OCI-LY3 (cell line): ENCODE measurements around the gene SPCS3.

Experiments used
- H2AFZ ChIP-seq: fragments of 200-600, 300-600 bp; shearing (Covaris generic); 2 replicates; pipeline ENCODE4 v1.6.0; 2014; ENCODE audit warnings: antibody characterized with exemption, low read depth, low read length
- H3K27ac ChIP-seq: fragments of 200-600, 300-600 bp; sonication (generic); 2 replicates; pipeline ENCODE4 v1.5.1; 2014; ENCODE audit warnings: mild to moderate bottlenecking, low read length, moderate library complexity, mixed read lengths
- H3K27me3 ChIP-seq: fragments of 200-600, 300-600 bp; sonication (generic); 2 replicates; pipeline ENCODE4 v1.6.1; 2014; ENCODE audit warnings: low read depth, low read length, mixed read lengths
- H3K36me3 ChIP-seq: fragments of 200-600, 300-600 bp; sonication (generic); replicated peaks from 2 replicates; pipeline ENCODE3; 2014; ENCODE audit warnings: low read depth, low read length, mixed read lengths
- H3K4me1 ChIP-seq: fragments of 300-600, 200-600 bp; sonication (generic); 2 replicates; pipeline ENCODE4 v1.6.1; 2014; ENCODE audit warnings: low read length, mixed read lengths
- H3K4me2 ChIP-seq: fragments of 200-600, 300-600 bp; sonication (generic); 2 replicates; pipeline ENCODE4 v1.6.1; 2014; ENCODE audit warnings: low read length, mixed read lengths
- H3K4me3 ChIP-seq: fragments of 300-600, 200-600 bp; sonication (generic); 2 replicates; pipeline ENCODE4 v1.5.1; 2014; ENCODE audit warnings: antibody characterized with exemption, mild to moderate bottlenecking, low read length, moderate library complexity
- H3K79me2 ChIP-seq: fragments of 300-600, 200-600 bp; shearing (Covaris generic); 2 replicates; pipeline ENCODE4 v1.6.1; 2014; ENCODE audit warnings: mild to moderate bottlenecking, low read length, mixed read lengths
- H3K9ac ChIP-seq: fragments of 300-600, 200-600 bp; shearing (Covaris generic); 2 replicates; pipeline ENCODE4 v1.6.0; 2014; ENCODE audit warnings: mild to moderate bottlenecking, low read length, moderate library complexity
- H3K9me3 ChIP-seq: fragments of 200-600, 300-600 bp; shearing (Covaris generic); 2 replicates; pipeline ENCODE4 v1.6.1; 2014; ENCODE audit warnings: low read length, mixed read lengths; ENCODE audit not compliant: insufficient read depth
- H4K20me1 ChIP-seq: fragments of 200-600, 300-600 bp; sonication (generic); 2 replicates; pipeline ENCODE4 v1.6.1; 2016; ENCODE audit warnings: low read length, mixed read lengths; ENCODE audit not compliant: insufficient read depth
- CTCF ChIP-seq: fragments of 200-600, 300-600 bp; sonication (generic); IDR thresholded peaks from 2 replicates; pipeline ENCODE4 v1.5.1; 2014; ENCODE audit warnings: antibody characterized with exemption, low read length, low read depth
- EZH2phosphoT487 ChIP-seq: fragments of 200-600 bp; shearing (Covaris generic); IDR thresholded peaks from 2 replicates; pipeline ENCODE4 v1.6.1; 2018; ENCODE audit warnings: antibody characterized with exemption, mixed run types, low read depth

The SPCS3 gene

GRCh38 chr4:176309046-176309445, 10.7 kb upstream of the SPCS3 start:
- Histone ChIP-seq H3K36me3 (no peaks in the 10 kb centered on the region), H3K27ac (peak overlapping the region; percentile 71), H3K9me3 (no peaks in the 10 kb centered on the region), H3K27me3 (no peaks in the 10 kb centered on the region), H3K4me1 (peaks cover 36% of the 10 kb centered on the region), H3K4me3 (peak overlapping the region; percentile 43), H3K79me2 (no peaks in the 10 kb centered on the region), H4K20me1 (no peaks in the 10 kb centered on the region), H3K9ac (peak overlapping the region; percentile 42), H3K4me2 (peak overlapping the region; percentile 67), H2AFZ (no peak overlapping the region)
- no peak for TF ChIP-seq EZH2phosphoT487
- TF ChIP-seq CTCF: no peak

GRCh38 chr4:176309772-176310171, 10.0 kb upstream of the SPCS3 start:
- peak overlapping the region; percentile 71 for H3K27ac ChIP-seq
- no peaks in the 10 kb centered on the region for H4K20me1 ChIP-seq
- no peak for TF ChIP-seq EZH2phosphoT487
- no peak for TF ChIP-seq CTCF
- peaks cover 36% of the 10 kb centered on the region for H3K4me1 ChIP-seq
- no peaks in the 10 kb centered on the region for H3K79me2 ChIP-seq
- peak overlapping the region; percentile 67 for H3K4me2 ChIP-seq
- no peaks in the 10 kb centered on the region for H3K27me3 ChIP-seq
- no peaks in the 10 kb centered on the region for H3K36me3 ChIP-seq
- no peak overlapping the region for H3K4me3 ChIP-seq
- H2AFZ ChIP-seq: no peak overlapping the region
- no peak overlapping the region for H3K9ac ChIP-seq
- H3K9me3 ChIP-seq: no peaks in the 10 kb centered on the region

GRCh38 chr4:176313596-176314336, 6.0 kb upstream of the SPCS3 start:
- no peaks in the 10 kb centered on the region for H4K20me1 ChIP-seq
- no peaks in the 10 kb centered on the region for H3K9me3 ChIP-seq
- TF ChIP-seq EZH2phosphoT487: no peak
- H2AFZ ChIP-seq: no peak overlapping the region
- H3K4me3 ChIP-seq: no peak overlapping the region
- no peak overlapping the region for H3K27ac ChIP-seq
- H3K36me3 ChIP-seq: no peaks in the 10 kb centered on the region
- H3K4me1 ChIP-seq: peaks cover 22% of the 10 kb centered on the region
- 0 out of 2 replicates have a peak, but pooled peaks cover 2% of the 10 kb centered on the region for H3K79me2 ChIP-seq
- H3K27me3 ChIP-seq: no peaks in the 10 kb centered on the region
- no peak overlapping the region for H3K4me2 ChIP-seq
- no peak overlapping the region for H3K9ac ChIP-seq

GRCh38 chr4:176319151-176319703, 539 bp upstream of the SPCS3 start:
- peak overlapping the region; percentile 80 for H3K9ac ChIP-seq

More at GRCh38 chr4:176319151-176319703, 539 bp upstream of the SPCS3 start:
- peak overlapping the region; percentile 88 for H3K4me3 ChIP-seq
- H4K20me1 ChIP-seq: peaks cover 23% of the 10 kb centered on the region
- peaks cover 19% of the 10 kb centered on the region for H3K36me3 ChIP-seq
- H3K9me3 ChIP-seq: no peaks in the 10 kb centered on the region
- peak overlapping the region; percentile 94 for H2AFZ ChIP-seq
- H3K27me3 ChIP-seq: no peaks in the 10 kb centered on the region
- TF ChIP-seq EZH2phosphoT487 (no peak), CTCF (no peak)
- H3K79me2 ChIP-seq: peaks cover 47% of the 10 kb centered on the region
- peak overlapping the region; percentile 79 for H3K4me2 ChIP-seq
- peak overlapping the region; percentile 61 for H3K27ac ChIP-seq
- peaks cover 29% of the 10 kb centered on the region for H3K4me1 ChIP-seq
